ENCODE results near the gene CHGA.

GRCh38 chr14:92984082-92984788 is 61.3 kb downstream of the CHGA start:
- TF ChIP-seq CTCF (IDR thresholded peaks at IDR 0.05) (no peak), POLR2A (IDR thresholded peaks at IDR 0.05) (no peak)
